Endodermal cell (in vitro differentiated cells): ENCODE data around the gene CYP26B1. TPM values are rescaled to one million over a fixed set of nuclear protein-coding genes. Genes with fewer than 3 reads are reported as not detected.

ENCODE experiments used
- DNase-seq: peaks from one replicate; pipeline ENCODE4 v3.0.0-alpha.2; 2017
- H3K27ac ChIP-seq: 2 replicates; pipeline ENCODE4 v1.5.1; 2013; ENCODE audit warnings: mild to moderate bottlenecking, low read depth, low read length, moderate library complexity
- H3K27me3 ChIP-seq: 2 replicates; pipeline ENCODE4 v1.6.1; 2013; ENCODE audit warnings: mild to moderate bottlenecking, low read length, moderate library complexity; ENCODE audit not compliant: insufficient read depth, control insufficient read depth, poor library complexity, severe bottlenecking
- H3K36me3 ChIP-seq: 2 replicates; pipeline ENCODE4 v1.7.0; 2013; ENCODE audit warnings: mild to moderate bottlenecking, low read length, moderate library complexity; ENCODE audit not compliant: control insufficient read depth, insufficient read depth
- H3K4me1 ChIP-seq: one replicate; pipeline ENCODE4 v1.7.0; 2013; ENCODE audit warnings: low read length; ENCODE audit not compliant: control insufficient read depth, insufficient read depth
- H3K4me3 ChIP-seq: 2 replicates; pipeline ENCODE4 v1.5.1; 2013; ENCODE audit warnings: mild to moderate bottlenecking, low read length, moderate library complexity
- H3K9ac ChIP-seq: 2 replicates; pipeline ENCODE4 v1.6.1; 2013; ENCODE audit warnings: mild to moderate bottlenecking, low read length, moderate library complexity; ENCODE audit not compliant: poor library complexity, severe bottlenecking; ENCODE audit errors: extremely low read depth
- H3K9me3 ChIP-seq: 2 replicates; pipeline ENCODE4 v1.6.1; 2013; ENCODE audit warnings: mild to moderate bottlenecking, low read length, moderate library complexity; ENCODE audit not compliant: control insufficient read depth
- H3K27ac Mint-ChIP-seq: 2 replicates; pipeline ENCODE4 v1.8.0; 2020; ENCODE audit warnings: mixed read lengths
- H3K27me3 Mint-ChIP-seq: 2 replicates; pipeline ENCODE4 v1.8.0; 2021; ENCODE audit warnings: mild to moderate bottlenecking, mixed read lengths; ENCODE audit not compliant: insufficient read depth
- H3K36me3 Mint-ChIP-seq: 2 replicates; pipeline ENCODE4 v1.8.0; 2020; ENCODE audit warnings: low read depth, mixed read lengths
- H3K4me1 Mint-ChIP-seq: 2 replicates; pipeline ENCODE4 v1.8.0; 2020; ENCODE audit warnings: mixed read lengths
- H3K4me3 Mint-ChIP-seq: 2 replicates; pipeline ENCODE4 v1.8.0; 2020; ENCODE audit warnings: mild to moderate bottlenecking, moderate library complexity, mixed read lengths
- H3K9me3 Mint-ChIP-seq: 2 replicates; pipeline ENCODE4 v1.8.0; 2020; ENCODE audit warnings: mild to moderate bottlenecking, mixed read lengths
- CTCF ChIP-seq: fragments of 200-600 bp; sonication (generic); conservative IDR thresholded peaks from 2 replicates; pipeline ENCODE4 v1.5.0; 2021; ENCODE audit warnings: antibody characterized with exemption, mild to moderate bottlenecking
- WGBS, 2 experiments: methylation state at CpG; one replicate each; pipeline versions ENCODE4 v1.1.5 to v1.1.7; 2013; ENCODE audit warnings: missing lambda C conversion rate in 2 of 2, mixed read lengths in 1 of 2; ENCODE audit not compliant: insufficient coverage in 1 of 2, insufficient read length in 1 of 2; 5-methylcytosine and 5-hydroxymethylcytosine counted together
- total RNA-seq, 2 donors: library from RNA; stranded (reverse); fragmentation: NEBNext Ultra II Directional in 1 of 2; extraction: Animal tissue kit (Norgen Biotek cat#: 25700) in 1 of 2; gene quantifications; 2 replicates in 1 of 2; 3 replicates in 1 of 2; pipeline ENCODE4 v1.2.1, GENCODE V29; 2021

CYP26B1 gene
- total RNA-seq, 2 donors from 2014 or later = 0.09 to 0.91 TPM

- no peak overlapping the region for H3K4me3 Mint-ChIP-seq
- H3K9me3 Mint-ChIP-seq = no peaks in the 10 kb centered on the region
- Histone ChIP-seq H3K27me3 (no peaks in the 10 kb centered on the region), H3K27ac (no peak overlapping the region), H3K36me3 (peaks cover 3% of the 10 kb centered on the region), H3K9me3 (peaks cover 5% of the 10 kb centered on the region), H3K4me1 (no peaks in the 10 kb centered on the region), H3K9ac (no peak overlapping the region), H3K4me3 (no peak overlapping the region)
- 95% methylated on average over 1 of the region's 1 CpG; no CpG with 5 or more reads in 1 of the 2 experiments for WGBS, 2 experiments
- no peaks in the 10 kb centered on the region for H3K27me3 Mint-ChIP-seq
- no peak overlapping the region for H3K27ac Mint-ChIP-seq
- DNase-seq = no peak
- TF ChIP-seq CTCF = no peak
- peaks cover 22% of the 10 kb centered on the region for H3K36me3 Mint-ChIP-seq
- no peaks in the 10 kb centered on the region for H3K4me1 Mint-ChIP-seq
Measured at GRCh38 chr2:72185206-72185605, 37.5 kb upstream of the CYP26B1 start.

- Mint-ChIP-seq H3K4me3 (no peak overlapping the region), H3K4me1 (no peaks in the 10 kb centered on the region), H3K27me3 (no peaks in the 10 kb centered on the region), H3K9me3 (no peaks in the 10 kb centered on the region), H3K36me3 (peaks cover 34% of the 10 kb centered on the region), H3K27ac (no peak overlapping the region)
- Histone ChIP-seq H3K9me3 (peaks cover 5% of the 10 kb centered on the region), H3K9ac (no peak overlapping the region), H3K4me1 (no peaks in the 10 kb centered on the region), H3K36me3 (peaks cover 11% of the 10 kb centered on the region), H3K27ac (no peak overlapping the region), H3K27me3 (no peaks in the 10 kb centered on the region), H3K4me3 (no peak overlapping the region)
- no peak for DNase-seq
- WGBS, 2 experiments = 98 to 100% methylated on average over 1 to 2 of the region's 2 CpGs
- TF ChIP-seq CTCF = no peak
Measured at GRCh38 chr2:72183466-72183865, 35.8 kb upstream of the CYP26B1 start.

GRCh38 chr2:72183016-72183415 lies 35.4 kb upstream of the CYP26B1 start:
- DNase-seq = no peak
- H3K9me3 Mint-ChIP-seq = no peaks in the 10 kb centered on the region
- H3K36me3 ChIP-seq = peaks cover 14% of the 10 kb centered on the region
- no peak overlapping the region for H3K27ac Mint-ChIP-seq
- TF ChIP-seq CTCF = no peak
- H3K4me3 Mint-ChIP-seq = no peak overlapping the region
- H3K36me3 Mint-ChIP-seq = peaks cover 38% of the 10 kb centered on the region
- no peak overlapping the region for H3K4me3 ChIP-seq
- no peaks in the 10 kb centered on the region for H3K4me1 ChIP-seq
- no peak overlapping the region for H3K27ac ChIP-seq
- peaks cover 5% of the 10 kb centered on the region for H3K9me3 ChIP-seq
- no peaks in the 10 kb centered on the region for H3K4me1 Mint-ChIP-seq
- H3K27me3 Mint-ChIP-seq = no peaks in the 10 kb centered on the region
- H3K9ac ChIP-seq = no peak overlapping the region
- H3K27me3 ChIP-seq = no peaks in the 10 kb centered on the region
